ENCODE measurements around the gene CMPK2. TPM values are rescaled to one million over a fixed set of nuclear protein-coding genes. Genes with fewer than 3 reads are reported as not detected.
"Not testable (repeated sequence)": the region's sequence is repeated elsewhere in the genome, so short reads cannot be mapped to it uniquely, and the experiment has no call there.

Gene CMPK2
- total and polyA plus RNA-seq, 4 donors, result 2.4 to 7.4 (median 4.5) TPM

GRCh38 chr2:6906165-6906741 is 40.5 kb upstream of the CMPK2 start:
- Histone ChIP-seq H3K36me3 (ENCODE audit: control insufficient read depth in 1 of 2, insufficient read depth in 2 of 2, low read length in 1 of 2) (no peaks in the 10 kb centered on the region), H3K9me3 (ENCODE audit: control insufficient read depth, low read length) (no peaks in the 10 kb centered on the region), H3K27me3 (ENCODE audit: control insufficient read depth in 1 of 2, insufficient read depth in 2 of 2, low read length in 1 of 2) (no peaks in the 10 kb centered on the region), H3K4me1 (ENCODE audit: control insufficient read depth in 1 of 2, insufficient read depth in 2 of 2, low read length in 2 of 2) (no peaks in the 10 kb centered on the region), H3K4me3 (ENCODE audit: low read length in 2 of 2) (no peak overlapping the region), H3K27ac (ENCODE audit: low read depth in 1 of 2, low read length in 2 of 2) (no peak overlapping the region)
- intact Hi-C loops (cut with DNase I), result no loop called here
- ATAC-seq (ENCODE audit: low FRiP score) (no peak), DNase-seq (no peak)
- 85 to 86% methylated on average over 1 of the region's 1 CpG for WGBS, 2 donors

DNA sequence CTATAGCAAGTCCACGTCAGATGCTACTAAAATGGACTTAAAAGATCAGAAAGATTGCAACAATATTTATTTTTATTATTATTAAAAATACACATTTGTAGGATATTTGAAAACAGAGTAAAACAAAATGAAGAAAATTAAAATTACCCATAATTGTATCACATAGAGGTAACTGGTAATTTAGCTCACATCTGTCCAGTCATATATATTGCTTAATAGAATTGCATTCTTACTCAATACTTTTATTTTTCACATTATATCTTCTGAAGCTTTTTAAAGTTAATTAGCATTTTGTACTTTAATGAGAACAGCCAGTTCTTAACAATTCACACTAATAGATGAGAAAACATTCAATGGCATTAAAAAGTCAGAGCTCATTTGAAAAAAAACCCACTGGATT is 40.0 kb upstream of the CMPK2 start:
- intact Hi-C loops (cut with DNase I), result no loop called here
- H3K9me3 ChIP-seq (ENCODE audit: control insufficient read depth, low read length), result no peaks in the 10 kb centered on the region
- H3K27me3 ChIP-seq (ENCODE audit: control insufficient read depth in 1 of 2, insufficient read depth in 2 of 2, low read length in 1 of 2), result no peaks in the 10 kb centered on the region
- H3K4me1 ChIP-seq (ENCODE audit: control insufficient read depth in 1 of 2, insufficient read depth in 2 of 2, low read length in 2 of 2), result no peaks in the 10 kb centered on the region
- no peak overlapping the region for H3K4me3 ChIP-seq (ENCODE audit: low read length in 2 of 2)
- 89 to 100% methylated on average over 1 of the region's 1 CpG for WGBS, 2 donors
- no peak overlapping the region for H3K27ac ChIP-seq (ENCODE audit: low read depth in 1 of 2, low read length in 2 of 2)
- no peaks in the 10 kb centered on the region for H3K36me3 ChIP-seq (ENCODE audit: control insufficient read depth in 1 of 2, insufficient read depth in 2 of 2, low read length in 1 of 2)
- no peak for DNase-seq
- no peak for ATAC-seq (ENCODE audit: low FRiP score)

DNA sequence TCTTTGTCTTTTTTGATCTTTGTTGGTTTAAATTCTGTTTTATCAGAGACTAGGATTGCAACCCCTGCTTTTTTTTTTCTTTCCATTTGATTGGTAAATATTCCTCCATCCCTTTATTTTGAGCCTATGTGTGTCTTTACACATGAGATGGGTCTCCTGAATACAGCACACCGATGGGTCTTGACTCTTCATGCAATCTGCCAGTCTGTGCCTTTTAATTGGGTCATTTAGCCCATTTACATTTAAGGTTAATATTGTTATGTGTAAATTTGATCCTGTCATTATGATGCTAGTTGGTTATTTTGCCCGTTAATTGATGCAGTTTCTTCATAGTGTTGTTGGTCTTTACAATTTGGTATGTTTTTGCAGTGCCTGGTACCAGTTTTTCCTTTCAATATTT is 36.9 kb upstream of the CMPK2 start:
- H3K4me1 ChIP-seq (ENCODE audit: control insufficient read depth in 1 of 2, insufficient read depth in 2 of 2, low read length in 2 of 2); H3K36me3 ChIP-seq (ENCODE audit: control insufficient read depth in 1 of 2, insufficient read depth in 2 of 2, low read length in 1 of 2); DNase-seq; H3K27ac ChIP-seq (ENCODE audit: low read depth in 1 of 2, low read length in 2 of 2); ATAC-seq (ENCODE audit: low FRiP score); H3K4me3 ChIP-seq (ENCODE audit: low read length in 2 of 2); H3K9me3 ChIP-seq (ENCODE audit: control insufficient read depth, low read length); intact Hi-C loops (cut with DNase I); H3K27me3 ChIP-seq (ENCODE audit: control insufficient read depth in 1 of 2, insufficient read depth in 2 of 2, low read length in 1 of 2): not testable (repeated sequence)
- 93 to 95% methylated on average over 2 of the region's 2 CpGs for WGBS, 2 donors

DNA sequence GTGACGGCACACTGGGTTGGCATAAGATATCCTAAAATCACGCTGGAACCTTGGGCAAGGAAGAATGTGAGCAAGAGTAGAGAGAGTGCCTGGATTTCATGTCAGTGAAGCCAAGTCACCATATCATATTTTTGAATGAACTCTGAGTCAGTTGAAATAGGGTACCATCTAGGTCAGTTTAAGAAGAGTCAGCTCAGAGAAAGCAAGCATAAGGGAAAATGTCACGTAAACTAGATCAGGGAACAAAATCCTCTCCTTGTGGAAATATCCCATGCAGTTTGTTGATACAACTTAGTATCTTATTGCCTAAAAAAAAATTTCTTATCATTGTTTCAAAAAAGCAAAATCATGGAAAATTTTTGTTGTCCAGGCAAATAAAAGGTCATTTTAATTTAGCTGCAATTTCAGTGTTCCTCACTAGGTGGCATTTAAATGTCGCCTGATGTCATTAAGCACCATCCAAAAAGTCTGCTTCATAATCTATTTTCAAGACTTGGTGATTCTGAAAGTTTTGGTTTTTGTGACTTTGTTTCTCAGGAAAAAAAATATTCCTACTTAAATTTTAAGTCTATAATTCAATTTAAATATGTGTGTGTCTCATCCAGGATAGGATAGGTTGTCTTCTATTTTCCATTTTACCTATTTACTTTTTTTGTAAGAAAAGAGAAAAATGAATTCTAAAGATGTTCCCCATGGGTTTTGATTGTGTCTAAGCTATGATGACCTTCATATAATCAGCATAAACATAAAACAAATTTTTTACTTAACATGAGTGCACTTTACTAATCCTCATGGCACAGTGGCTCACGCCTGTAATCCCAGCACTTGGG is 31.4 kb upstream of the CMPK2 start:
- peak; percentile 74 for ATAC-seq (ENCODE audit: low FRiP score)
- H3K27me3 ChIP-seq (ENCODE audit: control insufficient read depth in 1 of 2, insufficient read depth in 2 of 2, low read length in 1 of 2), result no peaks in the 10 kb centered on the region
- H3K4me1 ChIP-seq (ENCODE audit: control insufficient read depth in 1 of 2, insufficient read depth in 2 of 2, low read length in 2 of 2), result no peaks in the 10 kb centered on the region
- no peak overlapping the region for H3K27ac ChIP-seq (ENCODE audit: low read depth in 1 of 2, low read length in 2 of 2)
- H3K36me3 ChIP-seq (ENCODE audit: control insufficient read depth in 1 of 2, insufficient read depth in 2 of 2, low read length in 1 of 2), result peaks cover 0 to 2% of the 10 kb centered on the region in 2 donors
- no peak overlapping the region for H3K4me3 ChIP-seq (ENCODE audit: low read length in 2 of 2)
- intact Hi-C loops (cut with DNase I), result loop anchor here in 1 of 2 donors (5.0 kb wide), 1 partner anchor 140 kb away; no protein-coding TSS in a partner anchor
- WGBS, 2 donors, result 62 to 64% methylated on average over 5 of the region's 5 CpGs
- DNase-seq, result no peak
- no peaks in the 10 kb centered on the region for H3K9me3 ChIP-seq (ENCODE audit: control insufficient read depth, low read length)

DNA sequence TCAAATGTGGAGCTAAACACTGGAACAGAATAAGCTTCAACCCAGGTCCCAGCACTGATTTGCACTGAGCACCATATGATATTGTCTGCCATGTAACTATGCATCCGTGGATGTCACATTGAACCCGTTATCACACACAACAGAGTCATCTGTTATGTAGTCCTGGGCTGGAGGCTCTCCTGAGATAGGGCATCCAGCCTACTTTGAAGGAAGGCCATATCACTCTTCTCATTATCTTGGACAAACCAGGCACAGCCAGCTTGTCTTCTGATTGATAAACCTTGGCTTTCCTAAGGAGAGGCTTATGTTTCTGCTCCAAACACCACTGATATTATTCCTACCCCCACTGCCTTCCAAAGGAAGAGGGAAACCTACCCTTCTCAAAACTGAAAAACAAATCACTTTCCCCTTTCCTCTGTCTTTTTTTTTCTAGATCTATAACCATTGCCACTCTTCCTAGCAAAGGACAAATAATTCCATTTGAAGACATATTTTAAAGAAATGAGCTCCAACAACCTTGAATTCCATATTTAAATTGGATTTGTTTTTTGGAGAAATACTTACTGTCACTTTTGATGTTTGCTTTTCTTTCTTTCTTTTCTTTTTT is 28.3 kb upstream of the CMPK2 start:
- peaks cover 0 to 2% of the 10 kb centered on the region in 2 donors for H3K36me3 ChIP-seq (ENCODE audit: control insufficient read depth in 1 of 2, insufficient read depth in 2 of 2, low read length in 1 of 2)
- intact Hi-C loops (cut with DNase I), result no loop called here
- WGBS, 2 donors, result 87 to 91% methylated on average over 2 of the region's 2 CpGs
- DNase-seq, result no peak
- H3K4me1 ChIP-seq (ENCODE audit: control insufficient read depth in 1 of 2, insufficient read depth in 2 of 2, low read length in 2 of 2), result no peaks in the 10 kb centered on the region
- no peak overlapping the region for H3K4me3 ChIP-seq (ENCODE audit: low read length in 2 of 2)
- H3K9me3 ChIP-seq (ENCODE audit: control insufficient read depth, low read length), result no peaks in the 10 kb centered on the region
- no peak for ATAC-seq (ENCODE audit: low FRiP score)
- no peak overlapping the region for H3K27ac ChIP-seq (ENCODE audit: low read depth in 1 of 2, low read length in 2 of 2)
- H3K27me3 ChIP-seq (ENCODE audit: control insufficient read depth in 1 of 2, insufficient read depth in 2 of 2, low read length in 1 of 2), result no peaks in the 10 kb centered on the region

GRCh38 chr2:6888724-6889123 is 23.0 kb upstream of the CMPK2 start:
- Histone ChIP-seq H3K4me1 (ENCODE audit: control insufficient read depth in 1 of 2, insufficient read depth in 2 of 2, low read length in 2 of 2) (no peaks in the 10 kb centered on the region), H3K27ac (ENCODE audit: low read depth in 1 of 2, low read length in 2 of 2) (no peak overlapping the region), H3K27me3 (ENCODE audit: control insufficient read depth in 1 of 2, insufficient read depth in 2 of 2, low read length in 1 of 2) (no peaks in the 10 kb centered on the region), H3K9me3 (ENCODE audit: control insufficient read depth, low read length) (no peaks in the 10 kb centered on the region), H3K36me3 (ENCODE audit: control insufficient read depth in 1 of 2, insufficient read depth in 2 of 2, low read length in 1 of 2) (no peaks in the 10 kb centered on the region), H3K4me3 (ENCODE audit: low read length in 2 of 2) (no peak overlapping the region)
- intact Hi-C loops (cut with DNase I), result no loop called here
- DNase-seq (no peak), ATAC-seq (ENCODE audit: low FRiP score) (no peak)
- WGBS, 2 donors, result 92 to 94% methylated on average over 4 of the region's 4 CpGs

DNA sequence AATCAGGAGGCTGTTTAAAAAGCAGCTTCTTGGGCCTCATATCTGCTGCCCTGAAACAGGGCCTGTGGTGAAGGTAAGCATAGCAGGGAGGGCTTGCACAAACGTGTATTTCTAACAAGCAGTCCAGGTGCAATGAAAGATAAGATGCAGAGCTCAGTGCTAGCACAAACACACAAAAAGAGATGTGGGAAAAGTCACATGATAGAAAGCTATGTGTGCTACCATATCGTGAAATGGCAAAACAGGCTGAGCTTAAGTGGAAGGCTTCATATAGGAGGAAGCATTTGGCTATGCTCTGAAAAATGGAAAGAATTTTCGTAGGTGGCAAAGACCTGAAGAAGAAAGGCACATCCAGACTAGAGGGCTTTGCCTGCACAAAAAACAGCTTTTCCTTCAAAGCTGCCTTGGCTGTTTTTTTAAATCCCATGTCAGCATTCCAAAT is 22.1 kb upstream of the CMPK2 start:
- no peaks in the 10 kb centered on the region for H3K36me3 ChIP-seq (ENCODE audit: control insufficient read depth in 1 of 2, insufficient read depth in 2 of 2, low read length in 1 of 2)
- H3K4me1 ChIP-seq (ENCODE audit: control insufficient read depth in 1 of 2, insufficient read depth in 2 of 2, low read length in 2 of 2), result no peaks in the 10 kb centered on the region
- ATAC-seq (ENCODE audit: low FRiP score) (no peak), DNase-seq (no peak)
- H3K4me3 ChIP-seq (ENCODE audit: low read length in 2 of 2), result no peak overlapping the region
- intact Hi-C loops (cut with DNase I), result no loop called here
- no peak overlapping the region for H3K27ac ChIP-seq (ENCODE audit: low read depth in 1 of 2, low read length in 2 of 2)
- H3K27me3 ChIP-seq (ENCODE audit: control insufficient read depth in 1 of 2, insufficient read depth in 2 of 2, low read length in 1 of 2), result no peaks in the 10 kb centered on the region
- no peaks in the 10 kb centered on the region for H3K9me3 ChIP-seq (ENCODE audit: control insufficient read depth, low read length)
- WGBS, 2 donors, result 85 to 87% methylated on average over 3 of the region's 3 CpGs

DNA sequence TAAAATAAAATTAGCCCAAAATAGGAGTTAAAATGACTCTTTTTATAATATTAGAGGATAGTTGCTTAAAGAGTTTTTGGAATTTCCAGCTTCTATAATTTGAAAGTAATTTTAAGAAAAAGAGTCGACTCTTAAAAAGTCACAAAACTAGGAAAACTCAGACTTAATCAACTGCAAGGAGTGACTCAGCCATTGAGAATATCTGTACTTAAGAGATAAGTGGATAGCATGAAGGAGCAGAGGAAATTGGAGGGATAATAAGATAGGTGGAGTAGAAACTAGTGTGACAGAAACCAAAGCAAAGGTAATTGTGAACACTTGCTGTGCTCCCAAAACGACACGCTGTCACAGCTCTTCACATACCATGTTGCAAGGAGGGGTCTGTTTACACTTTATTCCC is 20.3 kb upstream of the CMPK2 start:
- Histone ChIP-seq H3K36me3 (ENCODE audit: control insufficient read depth in 1 of 2, insufficient read depth in 2 of 2, low read length in 1 of 2) (no peaks in the 10 kb centered on the region), H3K27ac (ENCODE audit: low read depth in 1 of 2, low read length in 2 of 2) (no peak overlapping the region), H3K27me3 (ENCODE audit: control insufficient read depth in 1 of 2, insufficient read depth in 2 of 2, low read length in 1 of 2) (no peaks in the 10 kb centered on the region), H3K9me3 (ENCODE audit: control insufficient read depth, low read length) (no peaks in the 10 kb centered on the region), H3K4me3 (ENCODE audit: low read length in 2 of 2) (no peak overlapping the region), H3K4me1 (ENCODE audit: control insufficient read depth in 1 of 2, insufficient read depth in 2 of 2, low read length in 2 of 2) (no peaks in the 10 kb centered on the region)
- 95 to 96% methylated on average over 3 of the region's 3 CpGs for WGBS, 2 donors
- intact Hi-C loops (cut with DNase I), result no loop called here
- ATAC-seq (ENCODE audit: low FRiP score) (no peak), DNase-seq (no peak)
